Hindlimb muscle (tissue), 1 donor: Measurements from ENCODE around the gene GABRP. TPM values are rescaled to one million over a fixed set of nuclear protein-coding genes. Genes with fewer than 3 reads are reported as not detected.

ENCODE experiments used
- DNase-seq: peaks from one replicate; pipeline ENCODE4 v3.0.0-alpha.2; 2013
- polyA plus RNA-seq: library from polyadenylated mRNA; unstranded; fragments of 120-200 nt; gene quantifications from one replicate; pipeline ENCODE4 v1.2.1, GENCODE V29; 2013; ENCODE audit not compliant: insufficient read length

GABRP gene
- polyA plus RNA-seq, 1 donor: 0.67 TPM

DNA sequence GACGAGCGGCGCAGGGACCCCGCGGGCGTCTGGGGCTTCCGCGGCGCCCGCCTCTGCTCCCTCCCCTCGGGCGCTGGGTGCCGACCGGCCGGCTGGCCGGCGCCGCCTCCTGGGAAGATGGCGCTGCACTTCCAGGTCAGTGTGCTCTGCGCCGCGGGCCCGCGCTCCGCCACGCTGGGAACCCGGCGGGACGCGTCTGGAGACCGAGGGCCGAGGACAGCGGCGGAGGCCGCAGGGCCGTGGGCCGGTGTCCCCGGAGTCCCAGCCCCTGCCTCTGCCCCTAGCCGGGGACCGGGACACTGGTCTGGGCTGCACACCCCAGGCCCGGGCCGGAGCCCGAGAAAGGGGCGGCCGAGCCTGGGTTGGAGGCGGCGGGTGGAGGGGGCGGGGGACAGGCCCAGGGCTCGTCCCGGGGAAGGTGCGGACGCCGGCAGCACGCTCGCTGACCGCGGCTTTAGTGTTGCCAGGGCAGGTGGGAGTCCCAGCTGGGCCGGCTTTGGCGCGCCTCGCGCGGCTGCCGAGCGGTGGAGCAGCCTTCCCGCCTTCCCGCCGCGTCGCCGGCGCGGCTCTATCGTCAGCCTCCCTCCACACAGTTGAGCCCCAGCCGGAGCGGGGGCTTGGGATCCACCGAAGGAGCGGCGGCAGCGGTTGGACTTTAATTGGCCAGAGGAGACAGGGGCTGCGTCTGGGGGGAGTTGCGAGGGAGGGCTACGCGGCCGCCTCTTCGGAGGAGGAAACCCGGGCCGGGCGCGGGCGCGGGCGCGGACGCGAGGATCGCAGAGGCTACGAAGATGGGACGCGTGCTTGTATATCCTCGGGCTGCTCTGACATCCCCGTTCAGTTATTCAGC, 78.6 kb downstream of the GABRP start, which contains the start of gene RANBP17:
TSS of gene RANBP17 (plus strand) at position 102 of the 850 bp plus-strand sequence.
- peak; percentile 66 for DNase-seq

DNA sequence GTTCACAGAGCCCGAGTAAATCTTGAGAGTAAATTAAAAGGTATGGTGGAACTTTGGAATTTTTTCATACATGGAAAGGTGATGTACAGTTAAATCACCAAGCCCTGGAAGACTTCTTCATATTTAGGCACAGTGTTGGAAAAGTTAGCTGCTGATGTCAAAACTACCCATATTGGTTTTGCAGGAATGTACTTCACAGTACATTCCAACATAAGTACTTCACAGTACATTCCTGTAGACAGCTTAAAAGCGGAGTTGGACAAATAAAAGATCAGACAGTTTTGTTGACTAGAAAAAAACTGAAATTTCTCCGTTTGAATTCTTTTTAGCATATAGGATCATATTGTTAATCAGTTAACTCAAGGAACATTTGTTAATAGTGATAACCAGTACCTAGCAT, 80.1 kb downstream of the GABRP start:
- DNase-seq: no peak

Other genes starting within 250 kb of the GABRP start
- 8.2 TPM for gene RANBP17, start 78.3 kb downstream of the GABRP start, polyA plus RNA-seq